ENCODE data around the gene ENPP6.
"Not testable (repeated sequence)": the region's sequence is repeated elsewhere in the genome, so short reads cannot be mapped to it uniquely, and the experiment has no call there.

ENPP6 gene

DNA sequence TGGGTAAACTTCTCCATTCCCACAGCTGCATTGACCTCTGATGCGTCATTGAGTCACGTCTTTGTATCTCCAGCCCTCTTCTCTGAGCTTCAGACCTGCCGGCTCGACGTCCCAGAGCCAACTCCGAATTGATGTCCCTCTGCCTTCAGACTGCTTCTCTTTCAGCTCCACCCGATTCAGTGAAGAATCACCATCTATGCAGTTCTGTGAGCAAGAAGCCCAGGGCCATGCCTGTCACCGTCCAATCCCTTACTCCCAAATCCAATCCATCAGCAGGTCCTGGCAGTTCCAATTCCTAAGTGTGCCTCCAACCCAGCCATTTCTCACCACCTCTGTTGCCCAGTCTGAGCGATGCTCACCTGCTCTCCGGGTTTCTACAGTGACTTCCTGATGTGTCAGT is 70.7 kb downstream of the ENPP6 start:
- no peak for DNase-seq

DNA sequence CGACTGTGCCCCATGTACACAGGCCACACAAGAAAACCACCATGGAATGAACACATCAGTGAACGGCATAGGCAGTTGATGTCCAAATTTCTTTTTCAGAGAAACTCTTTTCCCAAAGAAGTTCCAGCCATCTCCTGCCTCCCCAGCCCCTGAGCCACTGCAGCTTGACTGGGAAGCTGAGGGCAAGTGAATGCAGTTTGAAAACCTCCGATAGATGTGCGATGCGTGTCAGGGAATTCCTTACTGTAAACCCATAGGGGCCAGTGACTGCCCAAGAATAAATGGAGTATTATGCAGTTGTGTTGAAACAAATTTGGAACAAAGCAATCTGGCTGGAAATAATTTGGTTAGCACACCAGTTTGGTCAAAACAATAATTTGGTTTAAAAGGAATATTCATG is 72.1 kb downstream of the ENPP6 start:
- DNase-seq: peak; percentile 40

DNA sequence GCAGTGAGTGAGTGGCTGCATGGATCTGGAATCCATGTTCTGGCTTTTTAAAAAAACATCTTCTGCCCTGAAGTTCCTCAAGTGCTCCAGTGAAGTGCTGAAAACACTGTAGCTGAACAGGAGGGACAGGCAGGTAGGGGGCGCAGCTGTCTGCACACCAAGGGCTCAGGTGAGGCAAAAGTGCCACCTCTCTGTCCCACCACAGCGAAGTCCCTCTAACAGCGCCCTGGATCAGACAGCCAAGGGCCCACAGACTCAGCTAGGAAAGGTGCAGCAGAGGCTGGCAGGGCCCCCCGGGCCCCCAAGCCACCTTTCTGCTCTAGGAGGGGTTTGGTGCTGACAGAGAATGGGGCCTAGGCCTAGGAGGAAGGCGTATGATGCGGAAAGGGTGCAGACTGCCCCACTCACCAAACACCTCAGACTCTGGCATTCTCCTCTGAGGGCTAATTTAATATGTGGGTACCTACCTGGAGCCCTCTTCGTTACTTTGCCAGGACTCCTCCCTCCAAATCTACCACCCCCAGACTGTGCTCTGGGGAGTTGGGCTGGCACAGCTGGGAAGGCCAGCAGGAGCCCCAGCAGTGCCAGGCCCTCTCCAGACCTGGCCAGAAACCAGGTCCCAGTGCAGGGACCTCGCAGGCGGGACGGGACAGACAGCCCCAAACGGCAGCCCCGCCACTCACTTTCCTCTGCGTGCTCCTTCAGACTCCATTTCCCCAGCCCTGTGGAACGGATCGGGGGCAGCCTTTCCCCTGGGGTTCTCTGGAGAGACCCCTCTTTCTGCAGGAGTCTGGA is 73.7 kb downstream of the ENPP6 start:
- DNase-seq: peak; percentile 58

DNA sequence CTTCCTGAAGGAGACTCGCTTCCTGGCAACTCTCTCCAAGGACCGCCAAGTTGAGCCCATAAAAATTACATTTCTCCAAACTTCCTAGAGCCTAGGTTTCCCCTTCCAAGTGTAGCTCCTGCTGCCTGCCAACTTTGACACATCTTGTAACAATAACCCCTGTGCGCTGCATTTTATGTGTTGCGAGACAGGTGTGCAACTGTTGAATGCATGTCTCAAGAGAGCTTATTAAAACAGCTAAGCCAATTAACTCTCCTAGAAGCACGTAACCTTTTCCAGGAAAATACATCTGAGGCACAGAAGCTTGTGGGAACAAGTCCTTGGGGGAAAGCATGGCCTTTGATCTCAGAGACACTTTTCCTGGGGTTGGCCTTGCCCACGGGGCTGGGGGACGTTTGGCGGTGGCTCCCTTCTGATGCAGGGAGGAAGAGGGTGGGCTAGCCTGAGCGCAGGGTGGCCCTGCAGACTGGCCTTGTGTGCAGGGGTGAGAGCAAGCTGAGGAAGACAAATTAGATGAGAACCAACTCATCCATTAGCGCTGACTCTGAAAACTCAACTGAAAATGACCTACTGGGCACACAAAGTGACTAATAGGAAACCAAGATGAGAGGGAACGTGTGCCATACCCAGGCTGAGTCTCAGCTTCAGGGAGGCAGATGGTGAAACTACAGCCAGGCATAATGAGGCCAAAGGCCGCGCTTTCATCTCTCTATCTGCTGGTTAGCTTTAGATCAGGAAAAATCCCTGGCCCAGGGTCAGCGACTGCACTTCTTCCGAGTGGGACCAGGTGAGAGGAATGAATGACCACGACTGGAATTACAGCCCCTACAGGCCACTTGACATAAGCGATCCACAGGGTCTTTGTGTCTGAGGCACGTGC is 75.3 kb downstream of the ENPP6 start:
- no peak for DNase-seq

DNA sequence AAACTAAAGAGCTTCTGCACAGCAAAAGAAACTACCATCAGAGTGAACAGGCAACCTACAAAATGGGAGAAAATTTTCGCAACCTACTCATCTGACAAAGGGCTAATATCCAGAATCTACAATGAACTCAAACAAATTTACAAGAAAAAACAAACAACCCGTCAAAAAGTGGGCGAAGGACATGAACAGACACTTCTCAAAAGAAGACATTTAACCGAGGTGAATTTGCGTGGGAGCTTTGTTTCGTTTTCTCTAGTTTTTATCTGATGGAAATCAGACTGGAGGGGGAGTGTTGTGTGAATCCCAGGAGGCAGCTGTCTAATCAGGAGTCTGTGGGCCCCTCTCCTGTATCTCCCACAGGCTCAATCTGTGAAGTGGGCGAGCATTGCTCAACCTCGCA is 76.8 kb downstream of the ENPP6 start:
- DNase-seq: not testable (repeated sequence)

DNA sequence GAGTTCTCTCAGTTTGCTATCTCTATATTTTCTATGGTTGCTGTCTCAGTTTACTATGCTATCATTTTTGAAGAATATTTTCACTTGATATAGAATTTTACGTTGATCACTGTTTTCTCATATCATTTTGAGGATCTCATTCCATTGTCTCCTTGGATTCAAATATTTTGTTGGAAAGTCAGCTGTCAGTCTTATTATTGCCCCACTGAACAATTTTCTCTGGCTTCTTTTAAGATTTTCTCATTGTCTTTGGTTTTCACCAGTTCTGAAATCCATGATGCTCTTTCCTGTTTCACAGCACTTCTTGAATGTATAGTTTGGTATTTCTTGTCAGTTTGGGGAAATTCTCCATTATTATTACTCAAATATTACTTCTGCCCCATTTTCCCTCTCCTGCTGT is 81.1 kb downstream of the ENPP6 start:
- DNase-seq: no peak

DNA sequence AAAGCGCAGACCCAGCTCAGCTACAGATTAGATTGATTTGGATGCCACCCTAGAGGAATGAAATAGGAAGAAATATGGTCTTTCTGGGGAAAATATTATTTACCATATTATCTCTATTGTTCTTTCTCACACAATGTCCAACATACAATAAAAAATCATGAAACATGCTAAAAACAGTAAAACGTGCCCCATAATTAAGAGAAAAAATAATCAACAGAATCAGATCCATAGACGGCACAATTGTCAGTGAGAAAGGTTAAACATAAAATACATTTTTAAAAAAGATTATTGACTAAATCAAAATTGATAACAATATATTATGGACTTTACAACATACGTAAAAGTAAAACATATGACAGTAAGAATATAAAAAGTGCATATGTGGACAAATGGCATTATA is 90.9 kb downstream of the ENPP6 start:
- no peak for DNase-seq

DNA sequence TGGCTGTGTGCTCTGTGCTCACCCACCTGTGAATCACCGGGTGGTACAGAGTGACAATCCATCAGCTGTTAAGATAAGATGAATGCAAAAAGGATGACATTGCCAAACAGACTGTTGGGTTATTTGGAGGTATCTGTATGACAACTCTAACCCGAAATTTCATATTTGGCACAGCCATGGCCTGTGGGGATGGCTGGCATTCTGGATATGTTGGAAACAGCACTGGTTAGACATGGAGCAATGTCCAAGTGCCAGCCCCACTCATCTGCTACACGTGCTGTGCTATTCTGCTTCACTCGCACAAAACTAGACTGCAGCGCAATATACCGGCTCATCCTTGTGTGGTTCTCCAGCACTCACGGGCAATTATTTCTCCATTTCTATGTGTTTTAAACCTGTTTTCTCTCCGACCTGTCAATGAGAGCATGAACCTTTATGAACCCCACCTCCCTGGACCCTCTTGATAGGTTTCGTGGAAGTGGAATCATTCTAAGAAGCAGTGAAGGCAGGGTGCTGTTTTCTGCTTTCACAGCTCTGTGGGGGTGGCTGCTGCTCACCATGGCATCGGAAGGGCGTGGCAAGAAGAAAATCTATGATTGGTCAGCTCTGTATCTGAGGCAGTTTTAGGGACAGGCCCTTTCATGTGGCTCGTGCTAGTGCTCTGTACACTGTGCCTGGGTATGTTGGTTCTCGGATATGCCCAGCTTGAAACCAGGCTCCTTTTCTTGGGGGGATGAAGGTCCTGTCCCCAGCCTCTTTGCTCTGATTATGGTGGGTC is 94.9 kb downstream of the ENPP6 start:
- DNase-seq: peak; percentile 32

DNA sequence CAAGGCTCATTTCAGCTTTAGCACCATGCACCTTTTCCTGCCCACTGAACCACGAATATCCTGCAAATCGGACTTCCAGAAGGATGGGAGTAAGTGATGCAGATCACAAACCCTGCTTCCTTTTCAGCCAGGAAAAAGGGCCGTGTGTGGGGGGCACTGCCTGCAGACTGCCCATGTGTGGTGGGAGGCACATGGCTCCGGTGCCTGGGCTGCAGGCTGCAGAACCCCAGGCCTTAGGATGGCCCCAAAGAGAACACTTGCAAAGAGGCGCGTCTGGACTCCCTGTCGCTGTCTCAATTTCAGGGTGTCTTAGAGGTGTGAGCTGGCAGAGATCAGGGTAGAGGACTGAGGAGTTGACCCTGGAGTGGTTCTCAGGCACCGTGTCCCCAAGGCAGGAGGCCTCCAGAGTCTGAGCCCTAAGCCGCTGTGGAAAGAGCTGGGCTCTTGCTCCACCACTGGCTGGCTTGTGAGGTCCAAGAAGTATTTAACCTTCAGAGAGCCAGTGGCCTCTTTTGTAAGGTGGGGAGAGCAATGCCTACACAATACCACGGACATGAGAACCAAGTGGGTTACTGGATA is 97.0 kb downstream of the ENPP6 start:
- no peak for DNase-seq

DNA sequence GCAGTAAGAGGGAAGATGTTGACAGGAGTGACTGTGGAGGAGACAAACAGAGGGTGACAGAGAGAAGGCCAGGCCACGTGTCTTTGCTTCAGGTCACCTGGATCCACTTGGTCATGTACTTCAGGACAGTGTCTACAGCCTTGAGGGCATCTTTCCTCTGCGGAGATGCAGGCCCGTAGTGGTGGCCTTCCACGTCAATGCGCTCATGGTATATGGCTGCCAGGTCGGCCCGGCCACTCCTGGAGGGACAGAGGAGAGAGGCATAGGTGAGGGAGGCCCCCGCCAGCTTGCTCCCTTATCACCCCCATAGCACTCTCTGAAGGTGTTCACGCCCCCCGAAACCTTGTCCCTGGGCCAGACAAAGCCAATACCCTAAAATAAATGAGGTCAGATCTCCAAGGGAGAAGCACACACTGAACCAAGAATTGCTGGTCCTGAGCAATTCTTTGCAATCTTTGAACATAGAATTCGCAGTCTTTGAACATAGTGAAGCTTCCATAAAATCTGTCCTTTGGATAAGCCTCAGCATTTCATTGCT is 99.9 kb downstream of the ENPP6 start:
- DNase-seq: peak; percentile 37

DNA sequence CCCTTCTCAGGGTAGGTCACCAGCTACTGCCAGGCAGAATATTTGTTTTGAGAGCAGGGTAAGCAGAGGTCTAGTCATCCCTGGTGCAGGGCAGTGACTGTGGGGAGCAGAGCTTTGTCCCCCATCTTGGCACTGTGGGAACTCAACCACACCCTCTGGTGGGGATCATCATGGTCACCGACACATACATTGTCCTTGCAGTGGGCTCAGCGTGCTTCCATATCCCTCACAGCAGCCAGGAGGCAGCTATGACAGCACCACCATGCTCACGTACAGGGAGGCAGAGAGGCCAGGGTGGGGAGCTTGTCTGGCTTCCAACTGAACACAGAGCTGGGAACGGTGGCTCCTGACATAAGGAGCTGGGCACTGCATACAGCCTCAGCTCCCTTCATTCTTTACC is 102.3 kb downstream of the ENPP6 start:
- DNase-seq: peak; percentile 40

DNA sequence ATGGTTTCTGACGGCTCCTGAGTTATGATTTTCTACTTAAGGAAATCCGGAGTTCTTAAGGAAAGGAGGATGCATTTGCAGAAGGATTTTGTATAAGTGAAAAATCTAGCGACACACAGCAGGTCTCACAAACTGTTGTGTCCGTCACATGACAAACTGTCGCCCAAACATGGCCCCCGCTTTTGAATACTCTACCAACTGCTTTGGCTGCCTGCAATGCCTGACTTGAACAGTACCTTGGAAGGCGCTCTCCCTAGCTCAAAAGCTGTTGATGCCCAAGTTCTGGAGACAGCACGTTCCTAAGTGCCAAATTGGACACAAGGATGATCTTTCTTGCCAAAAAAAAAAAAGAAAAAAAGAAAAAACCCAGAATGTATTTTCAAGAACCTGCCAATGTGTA is 103.2 kb downstream of the ENPP6 start:
- peak; percentile 45 for DNase-seq

DNA sequence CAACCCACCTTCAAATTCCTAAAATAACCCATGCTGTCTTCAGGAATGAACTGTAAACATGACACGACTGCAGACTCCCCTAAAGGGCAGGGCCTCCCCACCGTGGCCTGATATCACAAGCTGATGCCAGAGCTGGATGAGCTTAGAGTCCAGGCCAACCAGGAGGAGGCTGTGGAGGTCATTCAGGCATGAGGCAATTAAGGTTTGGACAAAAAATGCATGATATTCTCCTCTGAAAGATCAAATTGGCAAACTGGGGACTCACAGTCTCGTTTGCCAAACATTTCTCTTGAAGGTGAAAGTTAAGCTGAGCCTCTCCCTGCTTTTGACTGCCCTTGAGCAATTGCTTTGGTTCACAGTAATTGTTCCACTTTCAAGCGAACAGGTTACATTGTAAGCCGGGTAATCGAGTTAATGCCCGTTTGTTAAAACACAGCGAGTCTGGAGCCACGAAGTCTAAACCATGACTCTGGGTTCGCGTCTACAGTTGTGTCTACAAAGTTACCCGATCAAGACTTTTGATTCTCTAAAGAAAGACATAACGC is 105.6 kb downstream of the ENPP6 start:
- DNase-seq: no peak

DNA sequence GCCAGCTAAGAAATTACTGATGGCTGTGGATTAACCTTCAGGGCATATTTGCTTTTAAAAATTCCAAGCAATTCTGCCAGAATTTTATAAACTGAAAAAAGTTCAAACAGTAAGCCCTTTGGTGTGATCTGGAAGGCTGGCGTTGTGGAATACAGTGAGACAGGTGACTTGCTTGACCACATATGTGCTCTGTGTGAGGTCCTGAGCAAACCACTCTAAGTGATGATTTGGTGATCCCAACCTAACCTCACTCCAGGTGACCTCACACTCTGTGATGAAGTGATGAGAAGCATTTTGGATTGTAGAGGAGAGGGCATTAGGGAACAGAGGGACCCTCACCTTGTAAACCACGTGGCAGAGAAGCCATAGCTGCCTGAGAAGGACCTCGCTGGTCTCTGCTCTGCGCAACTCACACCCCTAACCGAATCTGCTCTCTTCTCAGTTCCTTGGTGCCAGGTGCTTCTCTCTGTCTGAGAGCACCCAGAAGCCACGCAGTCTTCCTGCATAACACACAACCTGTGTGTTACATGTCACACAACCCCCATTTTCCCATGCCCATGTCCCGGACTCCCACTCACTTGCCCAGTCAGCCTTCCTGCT is 106.3 kb downstream of the ENPP6 start:
- no peak for DNase-seq

DNA sequence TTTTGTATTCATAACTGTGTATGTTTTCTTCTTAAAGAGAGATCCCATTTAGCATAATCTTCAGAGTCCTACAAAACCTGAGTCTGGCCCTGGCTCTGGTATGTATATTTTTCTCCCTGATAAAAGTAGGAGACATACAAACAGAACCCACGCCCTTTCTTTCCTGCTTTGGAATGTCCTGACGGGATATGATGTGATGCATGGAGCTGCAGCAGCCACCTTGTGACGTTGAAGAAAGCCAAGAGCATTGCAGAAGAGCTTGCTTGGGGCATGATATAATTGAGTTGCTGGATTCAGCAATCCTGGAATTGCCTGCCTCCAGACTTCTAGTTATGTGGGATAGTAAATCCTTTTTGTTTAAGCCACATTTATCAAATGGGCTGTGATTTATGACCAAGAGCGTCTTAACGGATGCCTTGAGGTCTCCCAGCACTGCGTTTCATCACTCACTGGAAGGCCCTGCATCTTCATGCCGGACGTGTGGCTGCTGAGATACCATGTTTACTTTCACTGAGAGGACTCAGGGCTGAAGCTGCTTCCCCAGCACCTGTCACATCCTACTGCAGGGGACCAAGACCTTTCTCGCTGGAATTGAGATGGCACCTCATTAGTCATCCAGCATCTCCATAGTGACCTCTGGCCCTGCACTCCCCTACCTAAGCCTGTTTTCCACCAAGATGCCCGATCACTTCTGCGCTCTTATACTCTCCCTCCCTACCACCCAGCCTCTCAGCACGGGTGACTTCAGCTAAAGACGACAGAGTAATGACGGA is 107.0 kb downstream of the ENPP6 start:
- no peak for DNase-seq

DNA sequence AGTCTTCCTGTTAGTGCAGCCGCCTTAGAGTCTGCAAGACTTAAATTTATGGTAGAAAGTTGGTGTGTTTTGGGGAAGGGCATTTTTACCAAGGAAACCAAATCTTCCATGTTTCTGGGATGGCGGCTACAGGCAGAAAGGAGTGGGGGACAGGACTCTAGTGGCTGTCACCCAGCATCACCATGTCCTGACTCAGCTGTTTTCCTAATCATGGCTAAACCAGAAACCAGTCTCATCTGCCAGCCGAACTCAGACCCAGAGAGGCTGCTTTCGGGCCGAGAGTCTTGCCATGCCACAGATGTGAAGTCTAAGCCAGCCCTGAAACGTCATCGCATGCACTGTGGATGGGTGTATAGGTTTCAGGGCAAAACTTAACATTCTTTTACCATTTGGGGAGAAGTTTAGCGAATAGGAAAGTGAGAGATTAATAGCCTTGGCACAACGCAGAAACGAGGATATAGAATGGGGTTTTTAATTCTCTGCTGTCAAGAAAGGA is 109.6 kb downstream of the ENPP6 start:
- no peak for DNase-seq

DNA sequence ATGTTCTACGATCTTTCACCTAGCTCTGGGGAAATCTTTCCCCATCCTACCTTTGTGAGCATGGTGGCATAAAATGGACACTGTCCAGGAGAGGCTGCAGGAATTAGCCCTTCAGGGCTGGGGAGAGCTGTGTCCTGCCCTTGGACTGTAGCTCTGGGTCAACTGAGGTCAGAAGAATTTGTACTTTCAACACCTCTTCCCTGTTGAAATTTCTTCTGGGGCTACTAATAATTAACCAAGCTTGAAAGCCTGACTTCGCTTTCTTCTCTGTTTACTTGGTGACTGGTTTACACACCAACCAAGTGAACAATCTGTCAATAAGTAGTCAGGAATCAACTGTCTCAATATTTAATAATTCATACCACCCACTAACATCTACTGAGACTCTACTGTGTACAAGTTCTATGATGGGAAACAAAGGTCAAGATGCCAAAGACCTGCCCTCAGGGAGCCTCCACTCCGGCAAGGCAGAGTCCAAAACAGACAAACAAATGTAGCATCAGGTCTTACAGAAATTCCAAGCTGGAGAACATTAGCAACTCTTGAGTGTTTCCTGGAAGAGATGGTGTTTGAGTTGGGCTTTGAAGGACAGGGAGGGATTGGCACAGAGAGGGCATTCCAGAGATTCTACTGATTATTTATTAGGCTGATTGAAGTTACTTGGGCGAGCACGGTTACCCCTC is 113.1 kb downstream of the ENPP6 start:
- DNase-seq: peak; percentile 12

DNA sequence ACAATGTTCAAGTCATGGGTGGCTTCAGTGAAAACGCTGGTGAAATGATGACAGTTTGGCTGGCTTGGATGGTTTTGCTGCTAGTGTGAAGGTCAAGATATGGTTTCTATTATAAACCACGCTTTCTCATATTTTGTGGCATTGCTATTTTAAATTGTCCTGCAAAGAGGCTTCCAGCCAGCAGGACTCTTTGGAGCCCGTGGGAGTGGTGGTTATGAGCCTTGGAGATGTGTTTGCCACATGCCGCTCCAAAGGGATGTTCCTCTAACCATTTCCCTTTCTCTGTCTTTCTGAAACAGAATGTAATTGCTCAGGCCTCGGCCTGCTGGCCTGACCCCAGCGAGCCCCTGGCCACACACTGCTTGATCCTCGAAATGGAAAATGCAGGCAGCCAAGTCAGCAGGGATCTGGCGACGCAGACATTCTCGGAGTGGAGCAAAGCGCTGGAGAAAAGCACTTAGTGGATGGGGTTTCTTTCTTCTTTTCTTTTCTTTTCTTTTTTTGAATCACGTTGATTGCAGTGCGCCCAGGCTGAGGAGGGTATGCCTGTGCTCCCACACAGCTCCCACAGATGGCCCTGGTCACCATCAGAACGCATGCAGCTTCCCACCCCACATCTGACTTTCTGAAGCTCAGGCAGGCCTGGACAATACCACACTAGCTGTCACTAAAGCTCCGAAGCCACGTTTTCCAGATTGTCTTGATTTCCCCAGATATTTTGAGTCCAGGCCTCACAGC is 114.0 kb downstream of the ENPP6 start:
- DNase-seq: peak; percentile 57

DNA sequence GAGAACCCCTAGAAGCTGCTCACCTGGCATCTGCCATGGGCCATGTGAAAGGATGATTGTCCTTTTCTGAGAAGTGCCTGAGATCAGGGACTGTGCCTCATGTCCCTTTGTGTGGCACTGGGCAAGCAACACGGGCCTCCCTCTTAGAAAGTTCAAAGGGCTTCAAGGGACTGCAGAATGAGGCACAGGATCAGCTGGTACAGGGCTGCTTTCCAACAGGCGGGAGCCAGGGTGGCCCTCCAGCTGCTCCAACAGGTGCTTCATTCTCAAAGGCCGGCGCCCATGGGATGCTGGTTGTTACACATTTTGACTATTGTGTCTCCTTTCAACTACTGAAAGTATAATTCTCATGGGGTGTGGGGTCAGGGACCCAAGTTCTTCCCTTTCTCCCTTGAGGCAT is 114.7 kb downstream of the ENPP6 start:
- peak; percentile 45 for DNase-seq

DNA sequence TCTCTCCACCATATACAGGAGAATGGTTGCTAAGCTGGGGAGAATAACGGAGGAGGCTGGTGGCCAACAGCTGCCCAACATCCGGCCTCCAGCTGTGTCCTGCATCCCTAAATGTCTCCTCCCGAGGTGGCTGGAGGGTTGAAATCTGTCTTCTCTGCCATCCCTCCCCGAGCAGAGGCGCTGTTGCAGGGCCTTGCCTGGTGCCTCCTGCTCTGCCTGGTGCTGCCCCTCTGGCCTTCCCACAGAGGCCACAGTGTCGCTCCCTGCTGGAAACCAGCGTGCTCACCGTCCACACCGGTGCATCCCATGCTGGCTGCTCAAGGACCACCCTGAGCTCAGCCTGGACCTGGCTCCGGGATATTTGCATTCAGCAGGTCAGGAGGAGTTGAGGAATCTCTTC is 115.2 kb downstream of the ENPP6 start:
- DNase-seq: peak; percentile 39

Measured in islet precursor cell (in vitro differentiated cells).